GM12872 (cell line): ENCODE data around the gene ASTE1.

Source experiments
- CTCF ChIP-seq: IDR thresholded peaks from 3 replicates; pipeline ENCODE4 v1.5.1; 2011; ENCODE audit warnings: low read depth, mild to moderate bottlenecking, low read length, moderate library complexity; ENCODE audit not compliant: insufficient read depth

ASTE1 gene

GRCh38 chr3:131026321-131027151 lies at the start of gene ASTE1, which contains the start of gene NEK11:
TSS of gene ASTE1 (minus strand) at chr3:131026825. CDS start at chr3:131025306, 1,519 bp downstream.
TSS of gene NEK11 (plus strand) at chr3:131026877. CDS start at chr3:131029709, 2,832 bp downstream.
- TF ChIP-seq CTCF: no peak

DNA sequence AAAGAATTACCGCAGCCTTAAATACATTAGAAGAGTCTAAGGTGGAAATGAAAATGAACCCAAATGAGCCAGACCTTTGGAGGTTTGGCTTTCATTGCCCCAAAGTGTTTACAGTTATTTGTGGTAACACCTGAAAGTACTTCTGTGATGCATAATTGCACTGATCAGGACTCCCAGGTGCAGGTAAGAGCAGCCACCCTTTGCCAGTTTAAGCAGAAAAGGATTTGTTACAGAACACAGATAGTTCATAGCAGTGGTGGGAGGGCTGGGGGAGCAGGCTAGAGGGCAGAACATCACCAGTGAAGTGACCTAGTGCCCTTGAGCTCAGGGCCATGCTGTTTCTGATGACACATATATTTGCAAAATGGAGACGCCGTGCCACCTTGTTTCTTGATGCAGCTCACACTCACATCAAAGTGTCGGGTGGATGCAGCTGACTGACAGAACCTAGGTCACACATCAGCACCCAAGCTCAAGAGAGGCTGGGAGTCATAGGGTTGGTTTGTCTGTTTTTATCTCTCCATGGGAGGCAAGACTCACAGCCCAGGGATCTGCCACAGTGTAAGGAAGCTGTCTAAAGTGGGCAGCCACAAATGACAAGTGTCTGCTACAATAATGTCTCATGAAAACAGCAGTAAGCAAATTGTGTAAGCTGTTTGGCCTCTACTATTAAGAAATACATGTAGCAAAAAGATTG lies 49.2 kb upstream of the ASTE1 start:
- TF ChIP-seq CTCF: no peak

DNA sequence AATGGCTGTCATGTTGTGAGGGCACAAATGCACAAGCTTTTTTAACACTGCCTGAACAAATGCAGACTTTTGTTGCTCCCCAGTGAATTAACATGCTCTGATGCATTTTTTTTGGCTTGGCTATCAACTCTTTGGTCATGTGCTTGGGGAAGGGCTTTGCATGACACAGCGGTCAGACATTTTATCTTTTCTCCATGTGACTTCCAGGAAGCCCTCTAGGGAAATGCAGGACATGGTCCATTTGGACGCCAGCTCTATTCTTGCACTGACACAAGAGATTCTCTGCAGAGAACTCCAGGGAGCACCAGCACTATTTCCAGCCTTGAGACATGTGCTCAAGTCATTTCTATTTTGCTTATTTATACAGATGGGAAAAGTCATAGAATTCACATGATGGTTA lies 46.2 kb upstream of the ASTE1 start:
- no peak for TF ChIP-seq CTCF

- no peak for TF ChIP-seq CTCF
Observed at GRCh38 chr3:131072099-131072559, 45.5 kb upstream of the ASTE1 start.

DNA sequence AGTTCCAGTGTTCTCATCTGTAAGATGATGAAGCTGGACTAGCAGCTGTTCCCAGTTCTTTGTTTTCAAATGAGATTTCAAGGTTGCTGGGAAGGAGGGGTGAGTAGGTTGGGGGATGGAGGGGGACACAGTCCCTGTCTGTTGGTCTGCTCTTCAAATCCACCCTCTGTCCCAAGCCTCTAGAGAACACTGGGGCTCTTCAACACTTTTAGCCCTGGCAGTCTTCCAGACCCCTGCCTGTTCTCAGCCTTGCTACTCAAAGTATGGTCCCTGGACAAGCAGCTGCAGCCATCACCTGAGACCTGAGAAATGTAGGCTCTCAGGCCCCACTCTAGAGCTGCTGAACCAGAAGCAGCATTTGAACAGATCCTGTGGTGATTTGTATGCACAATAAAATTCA lies 41.4 kb upstream of the ASTE1 start:
- no peak for TF ChIP-seq CTCF

DNA sequence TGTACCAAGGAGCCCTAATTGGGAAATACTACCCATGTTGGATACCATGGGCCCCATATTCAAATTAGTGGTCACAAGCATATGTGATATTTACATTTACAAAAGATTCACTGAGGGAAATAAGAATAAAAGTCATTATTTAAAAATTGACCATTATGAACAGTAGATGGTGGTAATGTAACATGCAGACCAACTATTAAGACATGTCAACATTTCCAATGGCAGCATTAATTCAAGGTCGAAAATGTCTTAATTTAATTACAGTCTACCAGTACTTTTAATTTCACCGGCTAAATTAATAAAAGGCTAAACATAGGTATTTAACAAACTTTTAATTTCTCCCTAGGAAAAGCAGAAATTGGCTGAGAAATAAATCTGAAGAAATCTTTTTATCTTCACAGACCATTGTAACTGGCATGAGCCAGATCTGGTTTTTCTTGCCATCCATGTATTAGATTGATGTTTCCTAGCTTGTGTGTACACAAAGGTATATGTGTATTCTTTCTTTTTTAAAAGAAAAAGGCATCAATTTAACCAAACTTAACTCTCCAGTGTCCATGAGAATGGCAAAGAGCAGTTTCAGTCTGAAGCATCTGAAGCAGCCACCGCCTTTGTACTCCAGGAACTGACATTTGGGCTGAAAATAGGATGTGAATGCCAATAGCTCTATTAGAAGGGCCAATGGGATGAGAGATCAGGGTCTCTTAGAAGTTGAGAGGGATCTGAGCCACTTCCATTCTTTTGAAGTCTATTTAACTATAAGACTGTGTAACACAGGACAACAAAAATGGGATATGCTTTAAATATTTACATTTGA lies 26.6 kb upstream of the ASTE1 start:
- no peak for TF ChIP-seq CTCF

- no peak for TF ChIP-seq CTCF
Observed at GRCh38 chr3:131050001-131050400, 23.4 kb upstream of the ASTE1 start.
